ENCODE results near the gene MICOS13. TPM values are rescaled to one million over a fixed set of nuclear protein-coding genes. Genes with fewer than 3 reads are reported as not detected.

The MICOS13 gene
- total RNA-seq, 1 donor from 2014 or later = 22.8 TPM

GRCh38 chr19:5713228-5713627 lies 32.9 kb upstream of the MICOS13 start:
- Mint-ChIP-seq H3K4me3 (ENCODE audit: unreplicated experiment) (no peak overlapping the region), H3K9me3 (ENCODE audit: unreplicated experiment) (peaks cover 10% of the 10 kb centered on the region), H3K27me3 (ENCODE audit: unreplicated experiment) (no peaks in the 10 kb centered on the region), H3K4me1 (ENCODE audit: low read depth, unreplicated experiment) (peaks cover 11% of the 10 kb centered on the region), H3K27ac (ENCODE audit: unreplicated experiment) (no peak overlapping the region), H3K36me3 (ENCODE audit: unreplicated experiment) (no peaks in the 10 kb centered on the region)
- TF ChIP-seq, protein P1, sequence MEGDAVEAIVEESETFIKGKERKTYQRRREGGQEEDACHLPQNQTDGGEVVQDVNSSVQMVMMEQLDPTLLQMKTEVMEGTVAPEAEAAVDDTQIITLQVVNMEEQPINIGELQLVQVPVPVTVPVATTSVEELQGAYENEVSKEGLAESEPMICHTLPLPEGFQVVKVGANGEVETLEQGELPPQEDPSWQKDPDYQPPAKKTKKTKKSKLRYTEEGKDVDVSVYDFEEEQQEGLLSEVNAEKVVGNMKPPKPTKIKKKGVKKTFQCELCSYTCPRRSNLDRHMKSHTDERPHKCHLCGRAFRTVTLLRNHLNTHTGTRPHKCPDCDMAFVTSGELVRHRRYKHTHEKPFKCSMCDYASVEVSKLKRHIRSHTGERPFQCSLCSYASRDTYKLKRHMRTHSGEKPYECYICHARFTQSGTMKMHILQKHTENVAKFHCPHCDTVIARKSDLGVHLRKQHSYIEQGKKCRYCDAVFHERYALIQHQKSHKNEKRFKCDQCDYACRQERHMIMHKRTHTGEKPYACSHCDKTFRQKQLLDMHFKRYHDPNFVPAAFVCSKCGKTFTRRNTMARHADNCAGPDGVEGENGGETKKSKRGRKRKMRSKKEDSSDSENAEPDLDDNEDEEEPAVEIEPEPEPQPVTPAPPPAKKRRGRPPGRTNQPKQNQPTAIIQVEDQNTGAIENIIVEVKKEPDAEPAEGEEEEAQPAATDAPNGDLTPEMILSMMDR (IDR thresholded peaks at IDR 0.05; ENCODE audit: partially characterized antibody, unreplicated experiment) = no peak
- no peak for DNase-seq

DNA sequence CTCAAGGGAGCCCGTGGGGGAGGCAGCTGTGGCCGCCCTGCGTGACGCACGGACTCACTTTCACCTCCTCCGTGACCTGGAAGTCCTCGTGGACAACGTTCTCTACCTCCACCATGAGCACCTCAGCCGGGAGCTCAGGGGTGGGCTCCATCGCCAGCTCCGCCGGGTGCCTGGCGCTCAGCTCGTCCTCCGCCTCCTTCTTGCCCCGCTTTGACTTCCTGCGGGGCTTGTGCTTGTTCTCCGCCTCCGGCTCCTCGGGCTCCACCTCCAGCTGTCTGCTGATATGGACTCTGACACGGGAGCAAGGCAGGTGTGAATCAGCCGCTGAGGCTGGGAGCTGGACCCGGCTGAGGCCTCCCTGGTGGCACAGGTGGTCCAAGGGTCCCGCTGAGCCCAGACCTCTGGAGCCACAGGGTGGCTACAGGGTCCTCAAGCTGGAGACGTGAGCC lies 31.4 kb upstream of the MICOS13 start:
- TF ChIP-seq, protein P1 (IDR thresholded peaks at IDR 0.05; ENCODE audit: partially characterized antibody, unreplicated experiment) = no peak
- Mint-ChIP-seq H3K27ac (ENCODE audit: unreplicated experiment) (no peak overlapping the region), H3K9me3 (ENCODE audit: unreplicated experiment) (peaks cover 8% of the 10 kb centered on the region), H3K4me1 (ENCODE audit: low read depth, unreplicated experiment) (peaks cover 8% of the 10 kb centered on the region), H3K36me3 (ENCODE audit: unreplicated experiment) (no peaks in the 10 kb centered on the region), H3K4me3 (ENCODE audit: unreplicated experiment) (no peak overlapping the region), H3K27me3 (ENCODE audit: unreplicated experiment) (no peaks in the 10 kb centered on the region)
- DNase-seq = no peak

DNA sequence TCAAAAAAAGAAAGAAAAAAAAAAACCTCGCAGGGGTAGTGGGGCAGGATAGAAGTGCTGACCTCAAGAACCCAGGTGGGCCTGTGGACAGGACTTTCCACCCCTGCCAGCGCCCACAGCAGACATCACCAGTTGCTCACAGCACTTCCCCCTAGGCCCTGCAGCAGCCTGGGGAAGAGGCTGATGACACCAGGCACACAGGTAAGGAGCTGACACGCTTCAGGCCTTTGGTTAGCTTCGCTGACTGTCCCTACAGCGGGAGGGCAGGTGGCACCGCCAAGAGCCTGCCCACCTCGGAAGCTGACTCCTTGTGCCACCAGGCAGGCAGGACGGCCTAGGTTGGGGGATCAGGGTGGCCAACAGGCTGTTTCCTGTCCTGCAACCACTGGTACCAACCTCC lies 30.7 kb upstream of the MICOS13 start:
- Mint-ChIP-seq H3K36me3 (ENCODE audit: unreplicated experiment) (no peaks in the 10 kb centered on the region), H3K4me3 (ENCODE audit: unreplicated experiment) (no peak overlapping the region), H3K27me3 (ENCODE audit: unreplicated experiment) (peaks cover 2% of the 10 kb centered on the region), H3K27ac (ENCODE audit: unreplicated experiment) (no peak overlapping the region), H3K4me1 (ENCODE audit: low read depth, unreplicated experiment) (peaks cover 8% of the 10 kb centered on the region), H3K9me3 (ENCODE audit: unreplicated experiment) (peaks cover 11% of the 10 kb centered on the region)
- no peak for DNase-seq
- TF ChIP-seq, protein P1 (IDR thresholded peaks at IDR 0.05; ENCODE audit: partially characterized antibody, unreplicated experiment) = no peak

DNA sequence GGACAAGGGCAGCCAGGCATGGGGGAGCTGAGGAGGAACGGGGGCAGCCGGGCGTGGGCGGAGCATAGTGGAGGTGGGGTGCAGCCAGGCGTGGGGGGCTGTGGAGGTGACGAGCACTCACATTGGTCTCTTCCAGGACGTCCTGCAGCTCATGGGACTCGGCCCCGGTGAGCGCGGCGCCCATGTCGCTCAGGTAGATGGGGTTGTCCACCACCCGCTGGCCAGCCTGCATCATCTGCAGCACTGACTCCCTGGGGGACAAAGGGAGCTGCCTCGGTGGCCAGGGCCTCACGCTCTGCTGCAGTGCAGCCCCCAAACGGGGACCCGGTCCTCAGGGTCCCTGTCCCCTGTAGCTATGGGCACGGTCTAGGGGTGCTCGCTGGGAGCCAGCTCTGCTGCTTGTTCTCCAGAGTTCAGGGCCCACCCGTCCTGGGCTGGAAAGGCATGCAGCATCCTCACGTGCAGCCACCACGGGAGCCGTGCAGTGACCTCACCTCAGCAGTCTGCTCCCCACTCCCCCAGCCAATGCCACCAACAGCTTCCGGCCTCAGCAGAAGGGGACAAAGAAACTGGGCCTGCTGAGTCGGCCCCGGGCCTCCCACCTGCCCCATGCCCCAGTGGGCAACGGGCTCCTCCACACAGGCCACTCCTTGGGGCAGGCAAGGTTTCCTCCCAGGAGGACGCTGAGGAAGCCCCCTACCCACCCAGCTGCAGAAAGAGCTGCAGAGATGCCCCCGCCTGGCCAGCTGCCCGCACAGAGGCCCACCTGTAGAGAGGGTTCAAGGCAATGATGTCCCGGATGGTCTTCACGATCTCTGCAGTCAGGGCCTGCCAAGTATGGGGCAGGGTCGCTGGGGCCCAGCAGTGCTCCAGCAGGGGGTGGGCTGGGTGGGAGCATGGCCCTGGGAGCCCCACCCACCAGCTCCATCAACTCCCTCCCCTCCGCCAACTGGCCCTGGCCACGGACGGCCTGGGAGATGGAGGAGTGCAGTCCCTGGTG lies 27.6 kb upstream of the MICOS13 start:
- Mint-ChIP-seq H3K27ac (ENCODE audit: unreplicated experiment) (no peak overlapping the region), H3K4me3 (ENCODE audit: unreplicated experiment) (no peak overlapping the region), H3K9me3 (ENCODE audit: unreplicated experiment) (peaks cover 8% of the 10 kb centered on the region), H3K27me3 (ENCODE audit: unreplicated experiment) (peaks cover 4% of the 10 kb centered on the region), H3K4me1 (ENCODE audit: low read depth, unreplicated experiment) (peaks cover 4% of the 10 kb centered on the region), H3K36me3 (ENCODE audit: unreplicated experiment) (no peaks in the 10 kb centered on the region)
- TF ChIP-seq, protein P1 (IDR thresholded peaks at IDR 0.05; ENCODE audit: partially characterized antibody, unreplicated experiment) = no peak
- no peak for DNase-seq

Data from glutamatergic neuron (in vitro differentiated cells).